Colonic mucosa (tissue), 4 donors: ENCODE data around the gene STKLD1. TPM values are rescaled to one million over a fixed set of nuclear protein-coding genes. Genes with fewer than 3 reads are reported as not detected.
A peak's percentile ranks its signal among the peaks of the same experiment; 100 is the strongest.

Experiments
- DNase-seq: peaks from one replicate; pipeline ENCODE4 v3.0.0-alpha.2; 2020
- H3K27ac ChIP-seq: fragments of 200-600 bp; one replicate; pipeline ENCODE4 v1.8.0; 2021
- H3K27me3 ChIP-seq: fragments of 200-600 bp; one replicate; pipeline ENCODE4 v1.8.0; 2021
- H3K36me3 ChIP-seq: fragments of 200-600 bp; one replicate; pipeline ENCODE4 v1.8.0; 2021
- H3K4me1 ChIP-seq: fragments of 200-600 bp; one replicate; pipeline ENCODE4 v1.8.0; 2021; ENCODE audit warnings: mild to moderate bottlenecking
- H3K4me3 ChIP-seq: fragments of 200-600 bp; one replicate; pipeline ENCODE4 v1.8.0; 2021
- H3K9ac ChIP-seq, 2 donors: one replicate each; pipeline ENCODE4 v1.7.0; 2013; ENCODE audit warnings: control low read depth in 2 of 2, low read depth in 2 of 2, low read length in 2 of 2
- H3K9me3 ChIP-seq: fragments of 200-600 bp; one replicate; pipeline ENCODE4 v1.8.0; 2021
- CTCF ChIP-seq: fragments of 200-600 bp; IDR thresholded peaks from one replicate; pipeline ENCODE4 v1.8.0; 2022; ENCODE audit warnings: antibody characterized with exemption, mild to moderate bottlenecking
- intact Hi-C: fragments of 100-400 bp; cut with DNase I; formaldehyde crosslinking; loops from one replicate; pipeline ENCODE4 v1.14.1; 2022
- total RNA-seq, 2 donors: library from RNA; stranded (reverse); fragmentation: NEBNext Ultra II Directional in 1 of 2; extraction: Animal tissue kit (Norgen Biotek cat#: 25700) in 1 of 2; gene quantifications; one replicate each; pipeline ENCODE4 v1.2.1, GENCODE V29; 2021
- donor health status: healthy.
- donor health status: DM: no; HTN: no; CAD: no.
- donor health status: DM: no; HTN: no; CAD: no.

The STKLD1 gene
- total RNA-seq, 2 donors from 2014 or later = 0.45 TPM; not detected in 1

GRCh38 chr9:133354766-133355165, 21.4 kb upstream of the STKLD1 start:
- H3K4me3 ChIP-seq = no peak overlapping the region
- H3K27ac ChIP-seq = no peak overlapping the region
- peak overlapping the region in 1 of 2 donors; percentile 34 for H3K9ac ChIP-seq
- H3K9me3 ChIP-seq = no peaks in the 10 kb centered on the region
- DNase-seq = no peak
- H3K36me3 ChIP-seq = peaks cover 18% of the 10 kb centered on the region
- H3K4me1 ChIP-seq = peaks cover 15% of the 10 kb centered on the region
- intact Hi-C loops = no loop called here
- TF ChIP-seq CTCF = no peak
- H3K27me3 ChIP-seq = no peaks in the 10 kb centered on the region

GRCh38 chr9:133355881-133356357, 20.2 kb upstream of the STKLD1 start:
- Histone ChIP-seq H3K4me1 (peaks cover 15% of the 10 kb centered on the region), H3K4me3 (peak overlapping the region; percentile 80), H3K27me3 (no peaks in the 10 kb centered on the region), H3K36me3 (peaks cover 6% of the 10 kb centered on the region), H3K9me3 (no peaks in the 10 kb centered on the region), H3K27ac (peak overlapping the region; percentile 55), H3K9ac (peak overlapping the region; percentile 75 to 81)
- DNase-seq = no peak
- no peak for TF ChIP-seq CTCF
- intact Hi-C loops = no loop called here

- Histone ChIP-seq H3K9me3 (no peaks in the 10 kb centered on the region), H3K9ac (peak within 1 kb of the TSS; percentile 76 to 81), H3K4me3 (peak within 1 kb of the TSS; percentile 80), H3K27ac (peak within 1 kb of the TSS; percentile 55), H3K27me3 (no peaks in the 10 kb centered on the region), H3K36me3 (peaks cover 5% of the 10 kb centered on the region), H3K4me1 (peaks cover 15% of the 10 kb centered on the region)
- TF ChIP-seq CTCF = no peak
- peak; percentile 91 for DNase-seq
- intact Hi-C loops = no loop called here
Measured at GRCh38 chr9:133356391-133357091, 19.6 kb upstream of the STKLD1 start, which contains the start of the genes SURF1 and SURF2. Gene SURF1, minus strand, starts transcription at chr9:133356487. Its CDS starts 34 bp downstream, at chr9:133356453. Gene SURF2, plus strand, starts transcription at chr9:133356550. Its CDS starts 43 bp downstream, at chr9:133356593.

GRCh38 chr9:133357656-133358055, 18.5 kb upstream of the STKLD1 start:
- Histone ChIP-seq H3K9ac (peak overlapping the region in 1 of 2 donors; percentile 6), H3K27me3 (no peaks in the 10 kb centered on the region), H3K36me3 (peaks cover 7% of the 10 kb centered on the region), H3K4me1 (peaks cover 15% of the 10 kb centered on the region), H3K9me3 (no peaks in the 10 kb centered on the region), H3K4me3 (no peak overlapping the region), H3K27ac (no peak overlapping the region)
- TF ChIP-seq CTCF = no peak
- no peak for DNase-seq
- intact Hi-C loops = no loop called here

- Histone ChIP-seq H3K4me1 (peaks cover 15% of the 10 kb centered on the region), H3K27ac (no peak overlapping the region), H3K27me3 (no peaks in the 10 kb centered on the region), H3K36me3 (peaks cover 14% of the 10 kb centered on the region), H3K9me3 (no peaks in the 10 kb centered on the region), H3K4me3 (no peak overlapping the region), H3K9ac (no peak overlapping the region)
- DNase-seq = no peak
- no peak for TF ChIP-seq CTCF
- intact Hi-C loops = no loop called here
Measured at GRCh38 chr9:133359399-133360175, 16.6 kb upstream of the STKLD1 start.
